ENCODE data around the gene SORCS2. TPM values are rescaled to one million over a fixed set of nuclear protein-coding genes. Genes with fewer than 3 reads are reported as not detected.
"Not testable (repeated sequence)": the region's sequence is repeated elsewhere in the genome, so short reads cannot be mapped to it uniquely, and the experiment has no call there.

The SORCS2 gene
- total RNA-seq, 2 experiments from 2014 or later, result 0.03 TPM; not detected in 1

- Histone ChIP-seq H3K36me3 (ENCODE audit: insufficient read depth, low read length) (no peaks in the 10 kb centered on the region), H3K79me2 (ENCODE audit: insufficient read depth, low read depth, low read length) (no peaks in the 10 kb centered on the region), H3K9me2 (ENCODE audit: insufficient read depth, low read length) (no peaks in the 10 kb centered on the region), H2AFZ (ENCODE audit: low read length) (no peak overlapping the region), H3K4me3 (ENCODE audit: low read depth, low read length, poor library complexity, severe bottlenecking) (no peak overlapping the region), H3K9me3 (ENCODE audit: low read length) (no peaks in the 10 kb centered on the region), H4K20me1 (ENCODE audit: insufficient read depth, low read length) (no peaks in the 10 kb centered on the region), H3K4me1 (ENCODE audit: insufficient read depth, low read length, poor library complexity, severe bottlenecking) (no peaks in the 10 kb centered on the region), H3K27ac (ENCODE audit: low read depth, low read length, poor library complexity, severe bottlenecking) (no peak overlapping the region), H3K4me2 (ENCODE audit: low read length) (no peak overlapping the region)
- ChIA-PET POLR2A (no interaction called here), CTCF (ENCODE audit: unreplicated experiment) (no interaction called here)
- DNase-seq (ENCODE audit: low spot score), result no peak
- no TSS peak for BruUV-seq (replicated peaks)
- TF ChIP-seq CTCF (conservative IDR thresholded peaks at IDR 0.05; ENCODE audit: low read length), result no peak
- TF ChIP-seq EZH2phosphoT487 (IDR thresholded peaks at IDR 0.05; ENCODE audit: borderline replicate concordance, low read depth, low read length), result no peak
- intact Hi-C loops (cut with micrococcal nuclease; ENCODE audit: unreplicated experiment), result no loop called here
Measured at GRCh38 chr4:7451434-7451789, 259.1 kb downstream of the SORCS2 start.

GRCh38 chr4:7451800-7452199 lies 259.5 kb downstream of the SORCS2 start:
- BruUV-seq (replicated peaks), result no TSS peak
- Histone ChIP-seq H3K79me2 (ENCODE audit: insufficient read depth, low read depth, low read length) (no peaks in the 10 kb centered on the region), H2AFZ (ENCODE audit: low read length) (no peak overlapping the region), H3K4me2 (ENCODE audit: low read length) (no peak overlapping the region), H3K4me1 (ENCODE audit: insufficient read depth, low read length, poor library complexity, severe bottlenecking) (no peaks in the 10 kb centered on the region), H3K27ac (ENCODE audit: low read depth, low read length, poor library complexity, severe bottlenecking) (no peak overlapping the region), H4K20me1 (ENCODE audit: insufficient read depth, low read length) (no peaks in the 10 kb centered on the region), H3K36me3 (ENCODE audit: insufficient read depth, low read length) (no peaks in the 10 kb centered on the region), H3K9me2 (ENCODE audit: insufficient read depth, low read length) (no peaks in the 10 kb centered on the region), H3K9me3 (ENCODE audit: low read length) (no peaks in the 10 kb centered on the region), H3K4me3 (ENCODE audit: low read depth, low read length, poor library complexity, severe bottlenecking) (no peak overlapping the region)
- no peak for DNase-seq (ENCODE audit: low spot score)
- no peak for TF ChIP-seq CTCF (conservative IDR thresholded peaks at IDR 0.05; ENCODE audit: low read length)
- TF ChIP-seq EZH2phosphoT487 (IDR thresholded peaks at IDR 0.05; ENCODE audit: borderline replicate concordance, low read depth, low read length), result no peak
- ChIA-PET POLR2A (no interaction called here), CTCF (ENCODE audit: unreplicated experiment) (no interaction called here)
- intact Hi-C loops (cut with micrococcal nuclease; ENCODE audit: unreplicated experiment), result no loop called here

GRCh38 chr4:7452802-7453201 lies 260.5 kb downstream of the SORCS2 start:
- H3K4me3 ChIP-seq (ENCODE audit: low read depth, low read length, poor library complexity, severe bottlenecking); H3K36me3 ChIP-seq (ENCODE audit: insufficient read depth, low read length); H4K20me1 ChIP-seq (ENCODE audit: insufficient read depth, low read length); H3K4me1 ChIP-seq (ENCODE audit: insufficient read depth, low read length, poor library complexity, severe bottlenecking); H2AFZ ChIP-seq (ENCODE audit: low read length); BruUV-seq (replicated peaks); CTCF ChIA-PET (ENCODE audit: unreplicated experiment); H3K9me3 ChIP-seq (ENCODE audit: low read length); H3K79me2 ChIP-seq (ENCODE audit: insufficient read depth, low read depth, low read length); H3K27ac ChIP-seq (ENCODE audit: low read depth, low read length, poor library complexity, severe bottlenecking); DNase-seq (ENCODE audit: low spot score); H3K4me2 ChIP-seq (ENCODE audit: low read length); intact Hi-C loops (cut with micrococcal nuclease; ENCODE audit: unreplicated experiment); H3K9me2 ChIP-seq (ENCODE audit: insufficient read depth, low read length): not testable (repeated sequence)
- POLR2A ChIA-PET, result interaction anchor here (1.2 kb wide), 1 partner anchor 39 kb away, joined by 3 read pairs; no protein-coding TSS in a partner anchor

Measured in OCI-LY7 (cell line).